HepG2 (cell line): Measurements from ENCODE around the gene INO80B. TPM values are rescaled to one million over a fixed set of nuclear protein-coding genes. Genes with fewer than 3 reads are reported as not detected.
A peak's percentile ranks its signal among the peaks of the same experiment; 100 is the strongest.

Experiments used
- AGO1 ChIP-seq: fragments of 200-400 bp; formaldehyde crosslinking; IDR thresholded peaks from 2 replicates; pipeline ENCODE4 v1.6.1; 2017; ENCODE audit warnings: mild to moderate bottlenecking, low read depth, low read length, moderate library complexity; ENCODE audit not compliant: poor library complexity, severe bottlenecking
- FOXJ3 ChIP-seq: sonication (generic); formaldehyde crosslinking; IDR thresholded peaks from 2 replicates; pipeline ENCODE4 v1.4.0; 2020; ENCODE audit warnings: missing genetic modification reagents, mild to moderate bottlenecking, borderline replicate concordance
- KDM2A ChIP-seq: sonication (generic); formaldehyde crosslinking; IDR thresholded peaks from 2 replicates; pipeline ENCODE4 v1.4.0; 2020; ENCODE audit warnings: low read depth, missing genetic modification reagents, borderline replicate concordance
- PHF20 ChIP-seq: sonication (generic); formaldehyde crosslinking; IDR thresholded peaks from 2 replicates; pipeline ENCODE4 v1.5.0; 2020; ENCODE audit warnings: mild to moderate bottlenecking, missing genetic modification reagents
- RAD21 ChIP-seq: fragments of 450-650 bp; formaldehyde crosslinking; IDR thresholded peaks from 2 replicates; pipeline ENCODE4 v1.5.0; 2020; ENCODE audit warnings: mild to moderate bottlenecking
- TCF12 ChIP-seq, 2 experiments: fragments of 450-650 bp in 1 of 2; sonication (generic) in 1 of 2; formaldehyde crosslinking in 1 of 2; IDR thresholded peaks; 2 replicates each; pipeline versions ENCODE4 v1.6.1 to v1.8.0; 2017 to 2022; ENCODE audit warnings: antibody characterized with exemption in 1 of 2, mild to moderate bottlenecking in 1 of 2, missing genetic modification reagents in 1 of 2, moderate library complexity in 1 of 2
- TOPORS ChIP-seq: sonication (generic); formaldehyde crosslinking; IDR thresholded peaks from 2 replicates; pipeline ENCODE4 v1.8.0; 2023; ENCODE audit warnings: mild to moderate bottlenecking, missing genetic modification reagents
- ZFY ChIP-seq: sonication (generic); formaldehyde crosslinking; IDR thresholded peaks from 2 replicates; pipeline ENCODE4 v1.4.0; 2020; ENCODE audit warnings: missing genetic modification reagents
- ZNF260 ChIP-seq: sonication (generic); formaldehyde crosslinking; IDR thresholded peaks from 2 replicates; pipeline ENCODE4 v1.4.0; 2020; ENCODE audit warnings: missing genetic modification reagents, low read depth, mild to moderate bottlenecking, borderline replicate concordance
- ZNF33B ChIP-seq: sonication (generic); formaldehyde crosslinking; IDR thresholded peaks from 2 replicates; pipeline ENCODE4 v1.5.1; 2020; ENCODE audit warnings: mild to moderate bottlenecking, missing genetic modification reagents
- ZNF382 ChIP-seq: sonication (generic); formaldehyde crosslinking; IDR thresholded peaks from 2 replicates; pipeline ENCODE4 v1.5.0; 2020; ENCODE audit warnings: missing genetic modification reagents, mild to moderate bottlenecking, borderline replicate concordance
- ZNF430 ChIP-seq: sonication (generic); formaldehyde crosslinking; IDR thresholded peaks from 2 replicates; pipeline ENCODE4 v1.9.0; 2021; ENCODE audit warnings: mild to moderate bottlenecking, missing genetic modification reagents
- ZNF549 ChIP-seq: sonication (generic); formaldehyde crosslinking; IDR thresholded peaks from 2 replicates; pipeline ENCODE4 v1.5.0; 2020; ENCODE audit warnings: missing genetic modification reagents
- ZNF776 ChIP-seq: sonication (generic); formaldehyde crosslinking; IDR thresholded peaks from 2 replicates; pipeline ENCODE4 v1.4.0; 2020; ENCODE audit warnings: mild to moderate bottlenecking, missing genetic modification reagents
- polyA plus RNA-seq, 8 experiments: library from polyadenylated mRNA; depleted of rRNA in 3 of 8; stranded (reverse) in 7 of 8; unstranded in 1 of 8; fragments of >200 nt; fragmentation: Illumina TruSeq in 4 of 8; extraction: Trizol in 4 of 8; gene quantifications; 2 replicates each; pipeline versions ENCODE4 v1.2.1 to v1.2.3, GENCODE V29; 2011 to 2016; ENCODE audit warnings: low read depth in 4 of 8, missing spikeins in 1 of 8, mixed read lengths in 1 of 8; ENCODE audit not compliant: insufficient read depth in 1 of 8
- total RNA-seq, 5 experiments: library from RNA; depleted of rRNA; stranded (reverse); fragments of >200 nt; fragmentation: Illumina TruSeq; extraction: Trizol; gene quantifications; 2 replicates each; pipeline ENCODE4 v1.2.3, GENCODE V29; 2016; ENCODE audit warnings: low read depth in 1 of 5
- TF ChIP-seq, protein P1 (sequence below): sonication (generic); formaldehyde crosslinking; IDR thresholded peaks from 2 replicates; pipeline ENCODE4 v1.4.0; 2020; ENCODE audit warnings: missing genetic modification reagents
- TF ChIP-seq, protein P2 (sequence below): sonication (generic); formaldehyde crosslinking; IDR thresholded peaks from 2 replicates; pipeline ENCODE4 v1.4.0; 2020; ENCODE audit warnings: missing genetic modification reagents
- TF ChIP-seq, protein P3 (sequence below): sonication (generic); formaldehyde crosslinking; IDR thresholded peaks from 2 replicates; pipeline ENCODE4 v1.4.0; 2020; ENCODE audit warnings: mild to moderate bottlenecking, missing genetic modification reagents

The INO80B gene
- total and polyA plus RNA-seq, 2 of the 13 experiments (the other 11 are each of a cell fraction or from before 2014, with no cell fraction given): 6.2 to 14.5 TPM

DNA sequence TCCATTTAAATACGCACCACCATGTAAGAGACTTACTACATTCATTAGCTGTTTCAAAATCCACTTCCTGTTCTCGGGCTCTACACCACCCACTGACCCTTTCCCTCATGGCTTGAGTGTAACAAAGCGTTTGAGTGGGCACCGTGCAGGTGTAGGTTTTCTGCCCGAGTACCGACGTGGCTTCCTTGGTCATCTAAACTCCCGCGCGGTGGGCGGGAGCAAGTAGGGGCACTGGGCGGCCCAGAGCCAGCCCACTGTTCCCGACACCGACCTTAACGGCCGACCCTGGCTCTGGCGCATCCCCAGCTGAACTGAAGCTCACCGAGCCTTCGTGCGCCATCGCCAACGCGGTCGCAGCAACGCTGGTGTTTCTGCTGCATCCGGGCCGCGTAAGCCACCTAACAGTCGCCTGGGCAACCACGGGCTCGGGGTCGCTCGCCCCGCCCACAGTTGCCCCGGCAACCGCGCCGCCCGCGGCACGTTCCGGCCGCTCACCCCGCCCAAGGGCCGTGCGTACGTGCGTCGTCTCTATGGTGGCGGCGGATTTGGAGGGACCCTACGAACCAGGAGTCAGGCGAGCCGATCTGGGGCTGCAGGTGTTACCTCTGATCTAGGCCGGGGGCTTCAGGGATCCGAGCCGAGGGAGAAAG is 33.5 kb upstream of the INO80B start, which contains the start of the genes C2orf81 and WDR54 (continued):
- TF ChIP-seq, protein P1, sequence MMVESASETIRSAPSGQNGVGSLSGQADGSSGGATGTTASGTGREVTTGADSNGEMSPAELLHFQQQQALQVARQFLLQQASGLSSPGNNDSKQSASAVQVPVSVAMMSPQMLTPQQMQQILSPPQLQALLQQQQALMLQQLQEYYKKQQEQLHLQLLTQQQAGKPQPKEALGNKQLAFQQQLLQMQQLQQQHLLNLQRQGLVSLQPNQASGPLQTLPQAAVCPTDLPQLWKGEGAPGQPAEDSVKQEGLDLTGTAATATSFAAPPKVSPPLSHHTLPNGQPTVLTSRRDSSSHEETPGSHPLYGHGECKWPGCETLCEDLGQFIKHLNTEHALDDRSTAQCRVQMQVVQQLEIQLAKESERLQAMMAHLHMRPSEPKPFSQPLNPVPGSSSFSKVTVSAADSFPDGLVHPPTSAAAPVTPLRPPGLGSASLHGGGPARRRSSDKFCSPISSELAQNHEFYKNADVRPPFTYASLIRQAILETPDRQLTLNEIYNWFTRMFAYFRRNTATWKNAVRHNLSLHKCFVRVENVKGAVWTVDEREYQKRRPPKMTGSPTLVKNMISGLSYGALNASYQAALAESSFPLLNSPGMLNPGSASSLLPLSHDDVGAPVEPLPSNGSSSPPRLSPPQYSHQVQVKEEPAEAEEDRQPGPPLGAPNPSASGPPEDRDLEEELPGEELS (CRISPR knock-in tag): no peak
- TF ChIP-seq ZFY (peak; percentile 68), ZNF549 (CRISPR knock-in tag) (no peak), PHF20 (no peak; the same call in 1 of the 2 replicates), TOPORS (CRISPR knock-in tag) (no peak), RAD21 (no peak; the same call in 1 of the 2 replicates), ZNF430 (CRISPR knock-in tag) (peak; percentile 72; the same call in 1 of the 2 replicates), ZNF260 (CRISPR knock-in tag) (no peak), ZNF33B (peak; percentile 94; the same call in 1 of the 2 replicates), ZNF382 (CRISPR knock-in tag) (no peak), ZNF776 (CRISPR knock-in tag) (peak; percentile 93), AGO1 (peak; percentile 70), FOXJ3 (CRISPR knock-in tag) (no peak), KDM2A (CRISPR knock-in tag) (peak; percentile 58; the same call in 1 of the 2 replicates), TCF12 (IDR thresholded peaks at IDR 0.05) (no peak), TCF12 (CRISPR knock-in tag; IDR thresholded peaks at IDR 0.05) (peak; percentile 80; the same call in 1 of the 2 replicates)
- TF ChIP-seq, protein P2, sequence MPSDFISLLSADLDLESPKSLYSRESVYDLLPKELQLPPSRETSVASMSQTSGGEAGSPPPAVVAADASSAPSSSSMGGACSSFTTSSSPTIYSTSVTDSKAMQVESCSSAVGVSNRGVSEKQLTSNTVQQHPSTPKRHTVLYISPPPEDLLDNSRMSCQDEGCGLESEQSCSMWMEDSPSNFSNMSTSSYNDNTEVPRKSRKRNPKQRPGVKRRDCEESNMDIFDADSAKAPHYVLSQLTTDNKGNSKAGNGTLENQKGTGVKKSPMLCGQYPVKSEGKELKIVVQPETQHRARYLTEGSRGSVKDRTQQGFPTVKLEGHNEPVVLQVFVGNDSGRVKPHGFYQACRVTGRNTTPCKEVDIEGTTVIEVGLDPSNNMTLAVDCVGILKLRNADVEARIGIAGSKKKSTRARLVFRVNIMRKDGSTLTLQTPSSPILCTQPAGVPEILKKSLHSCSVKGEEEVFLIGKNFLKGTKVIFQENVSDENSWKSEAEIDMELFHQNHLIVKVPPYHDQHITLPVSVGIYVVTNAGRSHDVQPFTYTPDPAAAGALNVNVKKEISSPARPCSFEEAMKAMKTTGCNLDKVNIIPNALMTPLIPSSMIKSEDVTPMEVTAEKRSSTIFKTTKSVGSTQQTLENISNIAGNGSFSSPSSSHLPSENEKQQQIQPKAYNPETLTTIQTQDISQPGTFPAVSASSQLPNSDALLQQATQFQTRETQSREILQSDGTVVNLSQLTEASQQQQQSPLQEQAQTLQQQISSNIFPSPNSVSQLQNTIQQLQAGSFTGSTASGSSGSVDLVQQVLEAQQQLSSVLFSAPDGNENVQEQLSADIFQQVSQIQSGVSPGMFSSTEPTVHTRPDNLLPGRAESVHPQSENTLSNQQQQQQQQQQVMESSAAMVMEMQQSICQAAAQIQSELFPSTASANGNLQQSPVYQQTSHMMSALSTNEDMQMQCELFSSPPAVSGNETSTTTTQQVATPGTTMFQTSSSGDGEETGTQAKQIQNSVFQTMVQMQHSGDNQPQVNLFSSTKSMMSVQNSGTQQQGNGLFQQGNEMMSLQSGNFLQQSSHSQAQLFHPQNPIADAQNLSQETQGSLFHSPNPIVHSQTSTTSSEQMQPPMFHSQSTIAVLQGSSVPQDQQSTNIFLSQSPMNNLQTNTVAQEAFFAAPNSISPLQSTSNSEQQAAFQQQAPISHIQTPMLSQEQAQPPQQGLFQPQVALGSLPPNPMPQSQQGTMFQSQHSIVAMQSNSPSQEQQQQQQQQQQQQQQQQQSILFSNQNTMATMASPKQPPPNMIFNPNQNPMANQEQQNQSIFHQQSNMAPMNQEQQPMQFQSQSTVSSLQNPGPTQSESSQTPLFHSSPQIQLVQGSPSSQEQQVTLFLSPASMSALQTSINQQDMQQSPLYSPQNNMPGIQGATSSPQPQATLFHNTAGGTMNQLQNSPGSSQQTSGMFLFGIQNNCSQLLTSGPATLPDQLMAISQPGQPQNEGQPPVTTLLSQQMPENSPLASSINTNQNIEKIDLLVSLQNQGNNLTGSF (CRISPR knock-in tag): 0 out of 2 replicates have a peak, but pooled peaks have one; percentile 54
- TF ChIP-seq, protein P3, sequence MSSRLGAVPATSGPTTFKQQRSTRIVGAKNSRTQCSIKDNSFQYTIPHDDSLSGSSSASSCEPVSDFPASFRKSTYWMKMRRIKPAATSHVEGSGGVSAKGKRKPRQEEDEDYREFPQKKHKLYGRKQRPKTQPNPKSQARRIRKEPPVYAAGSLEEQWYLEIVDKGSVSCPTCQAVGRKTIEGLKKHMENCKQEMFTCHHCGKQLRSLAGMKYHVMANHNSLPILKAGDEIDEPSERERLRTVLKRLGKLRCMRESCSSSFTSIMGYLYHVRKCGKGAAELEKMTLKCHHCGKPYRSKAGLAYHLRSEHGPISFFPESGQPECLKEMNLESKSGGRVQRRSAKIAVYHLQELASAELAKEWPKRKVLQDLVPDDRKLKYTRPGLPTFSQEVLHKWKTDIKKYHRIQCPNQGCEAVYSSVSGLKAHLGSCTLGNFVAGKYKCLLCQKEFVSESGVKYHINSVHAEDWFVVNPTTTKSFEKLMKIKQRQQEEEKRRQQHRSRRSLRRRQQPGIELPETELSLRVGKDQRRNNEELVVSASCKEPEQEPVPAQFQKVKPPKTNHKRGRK (CRISPR knock-in tag): 0 out of 2 replicates have a peak, but pooled peaks have one; percentile 48
